PC-3 (cell line): Measurements from ENCODE around the gene RND2. TPM values are rescaled to one million over a fixed set of nuclear protein-coding genes. Genes with fewer than 3 reads are reported as not detected.
A peak's percentile ranks its signal among the peaks of the same experiment; 100 is the strongest.

Experiments
- ATAC-seq: fragments of 200-7000 bp; cut with Tn5 transposase; 2 replicates; pipeline ENCODE4 v1.9.1; 2020; ENCODE audit warnings: mild to moderate bottlenecking, moderate library complexity
- BruUV-seq: library from RNA; stranded (reverse); fragments of 400-500 nt; replicated peaks from 2 replicates; lab custom pipeline; 2021; lab: Mats Ljungman, UMichigan
- CTCF ChIA-PET: fragments of 300-600 bp; sonication (Branson Sonifier 250); formaldehyde crosslinking; loops from one replicate; lab custom pipeline; 2022; ENCODE audit warnings: antibody characterized with exemption; lab: Charles Lee
- POLR2A ChIA-PET: fragments of 300-600 bp; sonication (Branson Sonifier 250); formaldehyde crosslinking; loops from one replicate; lab custom pipeline; 2022; ENCODE audit warnings: antibody characterized with exemption; ENCODE audit not compliant: unreplicated experiment; lab: Charles Lee
- DNase-seq: peaks from one replicate; pipeline ENCODE4 v3.0.0-alpha.2; 2015
- H2AFZ ChIP-seq: fragments of 300-600 bp; sonication (generic); 2 replicates; pipeline ENCODE4 v1.6.0; 2016; ENCODE audit warnings: antibody characterized with exemption, low read length
- H3F3A ChIP-seq: fragments of 300-600 bp; sonication (generic); one replicate; pipeline ENCODE4 v1.6.0; 2017; ENCODE audit warnings: antibody characterized with exemption, low read length, control low read depth, mild to moderate bottlenecking; ENCODE audit not compliant: unreplicated experiment
- H3K27ac ChIP-seq: fragments of 300-600 bp; sonication (generic); 2 replicates; pipeline ENCODE4 v1.5.1; 2016; ENCODE audit warnings: mild to moderate bottlenecking, low read length
- H3K27me3 ChIP-seq: fragments of 300-600 bp; sonication (generic); 2 replicates; pipeline ENCODE4 v1.6.1; 2016; ENCODE audit warnings: low read length, mixed read lengths
- H3K36me3 ChIP-seq: fragments of 300-600 bp; sonication (generic); 2 replicates; pipeline ENCODE4 v1.6.1; 2016; ENCODE audit warnings: low read depth, mixed run types, low read length, mixed read lengths
- H3K4me1 ChIP-seq: fragments of 300-600 bp; sonication (generic); 2 replicates; pipeline ENCODE4 v1.5.1; 2016; ENCODE audit warnings: low read length; ENCODE audit not compliant: insufficient read depth
- H3K4me2 ChIP-seq: fragments of 300-600 bp; sonication (generic); 2 replicates; pipeline ENCODE4 v1.6.0; 2016; ENCODE audit warnings: low read length
- H3K4me3 ChIP-seq: fragments of 300-600 bp; sonication (generic); 2 replicates; pipeline ENCODE4 v1.5.1; 2016; ENCODE audit warnings: mild to moderate bottlenecking, low read length, mixed read lengths
- H3K79me2 ChIP-seq: fragments of 300-600 bp; sonication (generic); 2 replicates; pipeline ENCODE4 v1.6.1; 2017; ENCODE audit warnings: low read length, mixed read lengths
- H3K9ac ChIP-seq: fragments of 300-600 bp; sonication (generic); 2 replicates; pipeline ENCODE4 v1.6.0; 2016; ENCODE audit warnings: mild to moderate bottlenecking, low read length
- H3K9me2 ChIP-seq: fragments of 300-600 bp; sonication (generic); replicated peaks from 2 replicates; pipeline ENCODE4 v1.6.1; 2016; ENCODE audit warnings: mixed run types, low read length, mixed read lengths
- H3K9me3 ChIP-seq: fragments of 300-600 bp; sonication (generic); 2 replicates; pipeline ENCODE4 v1.6.1; 2016; ENCODE audit warnings: low read length, mixed read lengths
- H4K20me1 ChIP-seq: fragments of 300-600 bp; sonication (generic); 2 replicates; pipeline ENCODE4 v1.6.1; 2016; ENCODE audit warnings: low read length, mixed read lengths
- CTCF ChIP-seq: fragments of 300-600 bp; sonication (generic); conservative IDR thresholded peaks from 2 replicates; pipeline ENCODE4 v1.5.1; 2017; ENCODE audit warnings: antibody characterized with exemption, low read depth, mild to moderate bottlenecking, low read length
- EZH2 ChIP-seq: fragments of 300-600 bp; sonication (generic); IDR thresholded peaks from one replicate; pipeline ENCODE4 v1.6.1; 2017; ENCODE audit warnings: antibody characterized with exemption, mild to moderate bottlenecking, low read length; ENCODE audit not compliant: unreplicated experiment
- EZH2phosphoT487 ChIP-seq: fragments of 300-600 bp; sonication (generic); IDR thresholded peaks from 2 replicates; pipeline ENCODE4 v1.6.1; 2018; ENCODE audit warnings: mild to moderate bottlenecking, antibody characterized with exemption, low read length, borderline replicate concordance
- intact Hi-C: fragments of 100-400 bp; cut with micrococcal nuclease; formaldehyde crosslinking; loops from 2 replicates; pipeline ENCODE4 v1.9.0; 2023
- total RNA-seq: library from RNA; depleted of rRNA; stranded (reverse); fragments of >200 nt; gene quantifications from 2 replicates; pipeline ENCODE4 v1.2.3, GENCODE V29; 2014

The RND2 gene
- total RNA-seq, 1 experiment from 2014 or later, result 0.29 TPM

- Histone ChIP-seq H4K20me1 (no peaks in the 10 kb centered on the region), H3K27ac (no peak overlapping the region), H2AFZ (no peak overlapping the region), H3K4me3 (no peak overlapping the region), H3K79me2 (0 out of 2 replicates have a peak, but pooled peaks cover 2% of the 10 kb centered on the region), H3F3A (no peaks in the 10 kb centered on the region), H3K9ac (no peak overlapping the region), H3K9me2 (no peaks in the 10 kb centered on the region), H3K36me3 (no peaks in the 10 kb centered on the region), H3K4me2 (no peak overlapping the region), H3K27me3 (no peaks in the 10 kb centered on the region), H3K4me1 (peaks cover 12% of the 10 kb centered on the region), H3K9me3 (no peaks in the 10 kb centered on the region)
- ATAC-seq (no peak), DNase-seq (no peak)
- CTCF ChIA-PET, result no interaction called here
- TF ChIP-seq CTCF, result no peak
- TF ChIP-seq EZH2phosphoT487, result no peak
- TF ChIP-seq EZH2, result no peak
- intact Hi-C loops, result no loop called here
- TSS peak; percentile 28 for BruUV-seq
- POLR2A ChIA-PET, result no interaction called here
These were observed 10.1 kb upstream of the RND2 start for GRCh38 chr17:43014649-43015542.

GRCh38 chr17:43015579-43015978 lies 9.5 kb upstream of the RND2 start:
- intact Hi-C loops, result no loop called here
- H3K36me3 ChIP-seq, result no peaks in the 10 kb centered on the region
- ATAC-seq (no peak), DNase-seq (no peak)
- H3K4me3 ChIP-seq, result no peak overlapping the region
- H3K4me1 ChIP-seq, result peaks cover 6% of the 10 kb centered on the region
- CTCF ChIA-PET, result no interaction called here
- POLR2A ChIA-PET, result no interaction called here
- peaks cover 7% of the 10 kb centered on the region; the same call in 1 of the 2 replicates for H3K79me2 ChIP-seq
- H4K20me1 ChIP-seq, result no peaks in the 10 kb centered on the region
- BruUV-seq, result no TSS peak
- no peak overlapping the region for H3K9ac ChIP-seq
- no peaks in the 10 kb centered on the region for H3K9me3 ChIP-seq
- H3K27ac ChIP-seq, result no peak overlapping the region
- H3K27me3 ChIP-seq, result no peaks in the 10 kb centered on the region
- TF ChIP-seq CTCF (no peak), EZH2phosphoT487 (no peak), EZH2 (no peak)
- H3K4me2 ChIP-seq, result no peak overlapping the region
- no peaks in the 10 kb centered on the region for H3F3A ChIP-seq
- H3K9me2 ChIP-seq, result no peaks in the 10 kb centered on the region
- H2AFZ ChIP-seq, result no peak overlapping the region

GRCh38 chr17:43016216-43016615 lies 8.8 kb upstream of the RND2 start:
- Histone ChIP-seq H3K36me3 (no peaks in the 10 kb centered on the region), H3K4me3 (no peak overlapping the region), H3K4me2 (no peak overlapping the region), H4K20me1 (no peaks in the 10 kb centered on the region), H2AFZ (no peak overlapping the region), H3K27me3 (no peaks in the 10 kb centered on the region), H3K27ac (no peak overlapping the region), H3K79me2 (peaks cover 12% of the 10 kb centered on the region; the same call in 1 of the 2 replicates), H3F3A (no peaks in the 10 kb centered on the region), H3K4me1 (peaks cover 5% of the 10 kb centered on the region), H3K9ac (no peak overlapping the region), H3K9me2 (no peaks in the 10 kb centered on the region), H3K9me3 (no peaks in the 10 kb centered on the region)
- DNase-seq, result no peak
- no peak for ATAC-seq
- intact Hi-C loops, result no loop called here
- ChIA-PET POLR2A (no interaction called here), CTCF (no interaction called here)
- BruUV-seq, result no TSS peak
- no peak for TF ChIP-seq EZH2phosphoT487
- no peak for TF ChIP-seq EZH2
- TF ChIP-seq CTCF, result no peak
